ENCODE measurements around the gene GATA6.
A peak's percentile ranks its signal among the peaks of the same experiment; 100 is the strongest.
"Not testable (repeated sequence)": the region's sequence is repeated elsewhere in the genome, so short reads cannot be mapped to it uniquely, and the experiment has no call there.

GATA6 gene

GRCh38 chr18:22184573-22184972 lies 15.2 kb downstream of the GATA6 start:
- not testable (repeated sequence) for DNase-seq

- peak; percentile 10 for DNase-seq
These were observed 15.9 kb downstream of the GATA6 start for GRCh38 chr18:22185273-22185672.

GRCh38 chr18:22185771-22186386 lies 16.5 kb downstream of the GATA6 start:
- no peak for DNase-seq

GRCh38 chr18:22186484-22186971 lies 17.1 kb downstream of the GATA6 start:
- no peak for DNase-seq

GRCh38 chr18:22188559-22189267 lies 19.3 kb downstream of the GATA6 start:
- DNase-seq, result no peak

- no peak for DNase-seq
These were observed 20.2 kb downstream of the GATA6 start for GRCh38 chr18:22189449-22190166.

- DNase-seq, result no peak
These were observed 21.9 kb downstream of the GATA6 start for GRCh38 chr18:22191346-22191695.

GRCh38 chr18:22191923-22192322 lies 22.5 kb downstream of the GATA6 start:
- DNase-seq, result no peak

- DNase-seq, result no peak
These were observed 24.1 kb downstream of the GATA6 start for GRCh38 chr18:22193466-22193865.

- no peak for DNase-seq
These were observed 24.8 kb downstream of the GATA6 start for GRCh38 chr18:22194151-22194598.

GRCh38 chr18:22195052-22195451 lies 25.7 kb downstream of the GATA6 start:
- DNase-seq, result no peak

- not testable (repeated sequence) for DNase-seq
These were observed 27.6 kb downstream of the GATA6 start for GRCh38 chr18:22196943-22197342.

GRCh38 chr18:22197668-22198067 lies 28.3 kb downstream of the GATA6 start:
- DNase-seq, result no peak

- DNase-seq, result no peak
These were observed 28.8 kb downstream of the GATA6 start for GRCh38 chr18:22198163-22198562.

- DNase-seq, result no peak
These were observed 29.6 kb downstream of the GATA6 start for GRCh38 chr18:22199005-22199404.

- no peak for DNase-seq
These were observed 31.3 kb downstream of the GATA6 start for GRCh38 chr18:22200611-22201225.

- DNase-seq, result no peak
These were observed 33.6 kb downstream of the GATA6 start for GRCh38 chr18:22203035-22203434.

GRCh38 chr18:22203536-22204213 lies 34.3 kb downstream of the GATA6 start:
- no peak for DNase-seq

GRCh38 chr18:22204214-22204536 lies 34.8 kb downstream of the GATA6 start:
- no peak for DNase-seq

- DNase-seq, result no peak
These were observed 35.6 kb downstream of the GATA6 start for GRCh38 chr18:22204996-22205395.

- no peak for DNase-seq
These were observed 37.8 kb downstream of the GATA6 start for GRCh38 chr18:22207021-22207758.

- no peak for DNase-seq
These were observed 40.9 kb downstream of the GATA6 start for GRCh38 chr18:22210311-22210754.

Data from NCI-H1092 treated with DMSO at 0.1 percent for 48 hours (cell line).